Activated T-cell treated with anti-CD3 and anti-CD28 coated beads, Interleukin-2, amount 50 U/mL, for 4 hours (primary cell): Measurements from ENCODE around the gene ERCC1. TPM values are rescaled to one million over a fixed set of nuclear protein-coding genes. Genes with fewer than 3 reads are reported as not detected.
"Not testable (repeated sequence)": the region's sequence is repeated elsewhere in the genome, so short reads cannot be mapped to it uniquely, and the experiment has no call there.

Experiments used
- ATAC-seq, 2 donors: fragments of 200-7000 bp; cut with Tn5 transposase; one replicate each; pipeline ENCODE4 v1.10.0; 2021
- DNase-seq: peaks from one replicate; pipeline ENCODE4 v3.0.0-alpha.2; 2020
- H3K27me3 Mint-ChIP-seq: one replicate; pipeline ENCODE4 v1.8.0; 2021; ENCODE audit warnings: low read depth, mixed read lengths
- H3K36me3 Mint-ChIP-seq: one replicate; pipeline ENCODE4 v1.8.0; 2022; ENCODE audit warnings: mixed read lengths; ENCODE audit not compliant: insufficient read depth
- H3K4me1 Mint-ChIP-seq: one replicate; pipeline ENCODE4 v1.8.0; 2021; ENCODE audit warnings: low read depth, mixed read lengths
- H3K4me3 Mint-ChIP-seq: one replicate; pipeline ENCODE4 v1.8.0; 2021; ENCODE audit warnings: mild to moderate bottlenecking, moderate library complexity, mixed read lengths
- H3K9me3 Mint-ChIP-seq: one replicate; pipeline ENCODE4 v1.8.0; 2021; ENCODE audit warnings: mixed read lengths
- total RNA-seq, 3 donors: library from RNA; stranded (reverse); gene quantifications; one replicate each; pipeline ENCODE4 v1.2.1, GENCODE V29; 2021

Gene ERCC1
- total RNA-seq, 3 donors from 2014 or later: 68.0 to 86.2 (median 85.7) TPM

GRCh38 chr19:45445139-45445538, 21.4 kb upstream of the ERCC1 start:
- ATAC-seq (no peak), DNase-seq (no peak)
- no peaks in the 10 kb centered on the region for H3K27me3 Mint-ChIP-seq
- H3K4me1 Mint-ChIP-seq: peaks cover 62% of the 10 kb centered on the region
- H3K4me3 Mint-ChIP-seq: peak overlapping the region; percentile 62
- H3K9me3 Mint-ChIP-seq: no peaks in the 10 kb centered on the region
- no peaks in the 10 kb centered on the region for H3K36me3 Mint-ChIP-seq

GRCh38 chr19:45444318-45445041, 20.8 kb upstream of the ERCC1 start:
- peak overlapping the region; percentile 62 for H3K4me3 Mint-ChIP-seq

DNA sequence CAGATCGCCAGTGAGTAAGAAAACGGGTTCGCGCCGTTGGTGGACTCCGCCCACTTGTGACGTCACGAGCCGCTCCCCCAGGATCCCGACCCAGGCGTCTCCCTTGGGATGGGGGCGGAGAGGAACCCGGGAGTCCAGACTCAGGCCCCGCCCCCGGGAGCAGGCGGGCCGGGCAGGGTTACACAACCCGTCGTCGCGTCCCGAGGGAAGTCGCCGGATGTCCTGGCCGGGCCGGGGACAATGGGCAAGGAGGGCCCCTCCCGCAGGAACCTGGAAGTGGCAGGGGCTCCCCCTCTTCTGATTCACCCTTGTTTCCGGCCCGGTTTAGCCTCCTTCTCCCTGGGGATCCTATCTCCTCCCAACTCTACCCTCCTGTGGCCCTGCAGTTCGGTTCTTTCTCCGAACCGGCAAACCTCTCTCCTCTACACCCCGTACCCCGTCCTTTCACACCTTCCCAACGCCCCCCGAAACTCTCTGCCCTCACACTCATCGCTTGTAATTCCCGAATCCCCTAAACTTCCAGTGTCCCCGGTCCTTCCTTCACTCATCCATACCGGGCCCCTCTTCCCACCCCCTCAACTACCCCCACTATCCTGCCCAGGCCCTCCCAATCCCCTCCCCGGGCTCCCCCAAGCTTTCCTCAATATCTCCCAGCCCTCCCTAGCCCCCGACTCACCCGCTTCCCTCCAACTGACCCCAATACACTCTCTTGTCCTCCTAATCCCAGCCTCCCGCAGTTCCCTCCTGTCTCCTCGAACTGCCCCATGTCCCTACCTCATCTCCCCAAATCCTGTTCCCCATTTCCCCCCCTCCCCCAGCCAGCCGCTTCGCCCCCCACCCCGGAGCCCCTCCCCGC, 20.0 kb upstream of the ERCC1 start:
- Mint-ChIP-seq H3K36me3 (no peaks in the 10 kb centered on the region), H3K27me3 (no peaks in the 10 kb centered on the region), H3K4me1 (peaks cover 52% of the 10 kb centered on the region), H3K9me3 (no peaks in the 10 kb centered on the region), H3K4me3 (peak overlapping the region; percentile 82)
- DNase-seq: no peak
- peak in 1 of 2 donors; percentile 12 for ATAC-seq

More at GRCh38 chr19:45444318-45445041, 20.8 kb upstream of the ERCC1 start:
- H3K4me1 Mint-ChIP-seq: peaks cover 58% of the 10 kb centered on the region
- peak; percentile 61 for DNase-seq
- no peaks in the 10 kb centered on the region for H3K27me3 Mint-ChIP-seq
- no peaks in the 10 kb centered on the region for H3K9me3 Mint-ChIP-seq
- ATAC-seq: peak; percentile 39
- no peaks in the 10 kb centered on the region for H3K36me3 Mint-ChIP-seq

GRCh38 chr19:45442778-45443461, 19.2 kb upstream of the ERCC1 start:
- peak overlapping the region; percentile 72 for H3K4me3 Mint-ChIP-seq
- DNase-seq (peak; percentile 32), ATAC-seq (no peak)
- H3K36me3 Mint-ChIP-seq: no peaks in the 10 kb centered on the region
- peaks cover 47% of the 10 kb centered on the region for H3K4me1 Mint-ChIP-seq
- no peaks in the 10 kb centered on the region for H3K9me3 Mint-ChIP-seq
- no peaks in the 10 kb centered on the region for H3K27me3 Mint-ChIP-seq

GRCh38 chr19:45442408-45442777, 18.7 kb upstream of the ERCC1 start:
- Mint-ChIP-seq H3K36me3 (no peaks in the 10 kb centered on the region), H3K9me3 (no peaks in the 10 kb centered on the region), H3K4me1 (peaks cover 44% of the 10 kb centered on the region), H3K4me3 (peak overlapping the region; percentile 72), H3K27me3 (no peaks in the 10 kb centered on the region)
- ATAC-seq (no peak), DNase-seq (no peak)

- H3K27me3 Mint-ChIP-seq: no peaks in the 10 kb centered on the region
- H3K4me3 Mint-ChIP-seq: peak overlapping the region; percentile 74
- DNase-seq (no peak), ATAC-seq (no peak)
- no peaks in the 10 kb centered on the region for H3K9me3 Mint-ChIP-seq
- no peaks in the 10 kb centered on the region for H3K36me3 Mint-ChIP-seq
- peaks cover 38% of the 10 kb centered on the region for H3K4me1 Mint-ChIP-seq
Observed at GRCh38 chr19:45440873-45441654, 17.3 kb upstream of the ERCC1 start.

DNA sequence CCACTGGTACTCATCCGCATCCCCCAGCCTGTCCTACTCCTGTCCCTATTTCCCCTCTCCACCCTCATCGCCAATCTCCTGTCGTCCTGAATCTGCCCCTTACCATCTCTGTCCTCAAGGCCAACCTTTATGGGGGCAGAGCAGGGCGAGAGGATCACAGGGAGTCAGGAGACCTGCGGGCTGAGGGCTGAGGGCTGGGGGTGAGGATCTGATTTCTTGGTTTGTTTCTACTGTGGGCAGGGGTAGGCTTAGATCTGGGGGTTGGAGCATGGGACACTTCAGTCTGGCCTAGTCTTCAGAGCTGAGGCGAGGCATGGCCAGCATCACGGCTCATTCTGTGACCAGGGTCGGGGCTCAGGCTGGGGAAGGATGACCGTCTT, 16.5 kb upstream of the ERCC1 start:
- H3K4me1 Mint-ChIP-seq: peaks cover 35% of the 10 kb centered on the region
- DNase-seq: no peak

DNA sequence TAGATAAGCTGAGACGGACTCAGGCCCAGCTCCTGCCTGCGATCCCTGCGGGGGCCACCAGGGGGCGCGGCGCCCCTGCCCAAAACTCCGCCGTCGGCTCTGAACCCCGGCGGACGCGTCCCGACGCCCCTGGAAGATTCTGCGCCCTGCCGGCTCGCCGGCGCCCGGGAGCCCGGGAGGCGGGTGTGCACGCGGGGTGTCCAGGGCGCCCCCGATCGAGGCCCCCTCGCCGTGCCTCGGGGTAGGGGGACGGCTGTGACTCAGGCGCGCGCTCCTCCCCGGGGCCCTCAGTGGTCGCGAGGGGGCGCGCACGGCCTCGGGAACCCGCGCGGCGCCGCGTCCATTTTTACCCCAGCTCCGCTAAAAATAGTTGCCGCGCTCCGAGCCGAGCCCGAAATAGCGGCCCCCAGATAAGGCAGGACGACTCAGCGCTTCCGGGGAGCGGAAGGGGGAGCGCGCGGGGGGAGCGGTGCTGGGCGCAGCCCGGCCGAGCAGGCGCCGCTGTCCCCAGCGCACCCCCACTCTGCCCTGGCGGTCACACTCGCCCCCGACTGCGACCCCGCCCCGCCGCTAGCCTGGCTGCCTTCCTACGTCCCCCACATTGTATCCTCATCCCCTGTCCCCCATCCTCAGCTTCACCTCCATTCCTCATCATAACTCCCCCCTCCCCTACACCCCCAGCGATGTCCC, 16.0 kb upstream of the ERCC1 start:
- no peaks in the 10 kb centered on the region for H3K36me3 Mint-ChIP-seq
- H3K4me3 Mint-ChIP-seq: peak overlapping the region; percentile 74
- no peaks in the 10 kb centered on the region for H3K27me3 Mint-ChIP-seq
- H3K4me1 Mint-ChIP-seq: peaks cover 31% of the 10 kb centered on the region
- ATAC-seq (peak; percentile 79 to 81), DNase-seq (peak; percentile 82)
- H3K9me3 Mint-ChIP-seq: no peaks in the 10 kb centered on the region

More for the DNA sequence above, 16.5 kb upstream of the ERCC1 start:
- Mint-ChIP-seq H3K9me3 (no peaks in the 10 kb centered on the region), H3K27me3 (no peaks in the 10 kb centered on the region), H3K36me3 (no peaks in the 10 kb centered on the region), H3K4me3 (peak overlapping the region; percentile 74)
- ATAC-seq: no peak

DNA sequence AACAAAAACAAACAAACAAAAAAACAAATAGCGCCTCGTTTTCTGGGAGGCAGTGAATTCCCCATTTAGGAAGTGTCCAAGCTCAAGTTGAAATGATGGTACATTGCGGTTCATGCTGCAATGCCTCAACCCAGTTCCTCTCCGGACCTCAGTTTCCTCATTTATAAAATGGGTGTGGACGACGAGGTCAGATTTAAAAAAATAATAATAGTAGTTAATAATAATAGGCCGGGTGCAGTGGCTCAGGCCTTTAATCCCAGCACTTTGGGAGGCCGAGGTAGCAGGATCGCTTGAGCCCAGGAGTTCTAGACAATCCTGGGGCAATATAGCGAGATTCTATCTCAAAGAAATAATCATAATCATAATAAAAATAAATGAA, 15.5 kb upstream of the ERCC1 start:
- H3K4me1 Mint-ChIP-seq: peaks cover 27% of the 10 kb centered on the region
- no peaks in the 10 kb centered on the region for H3K36me3 Mint-ChIP-seq
- ATAC-seq: no peak
- no peaks in the 10 kb centered on the region for H3K27me3 Mint-ChIP-seq
- DNase-seq: no peak
- no peaks in the 10 kb centered on the region for H3K9me3 Mint-ChIP-seq
- H3K4me3 Mint-ChIP-seq: peak overlapping the region; percentile 53

DNA sequence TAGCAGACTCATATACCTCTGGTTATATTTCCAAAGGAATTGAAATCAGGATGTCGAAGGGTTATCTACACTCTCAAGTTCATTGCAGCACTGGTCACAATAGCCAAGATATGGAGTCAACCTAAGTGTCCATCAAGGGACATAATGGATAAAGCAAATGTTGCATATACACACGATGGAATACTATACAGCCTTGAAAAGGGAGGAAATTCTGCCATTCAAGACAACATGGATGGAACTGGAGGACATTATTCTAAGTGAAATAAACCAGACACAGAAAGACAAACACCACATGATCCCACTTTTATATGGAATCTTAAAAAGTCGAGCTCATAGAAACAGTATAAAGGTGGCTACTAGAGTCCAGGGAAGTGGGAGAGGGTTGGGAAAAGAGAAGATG, 13.6 kb upstream of the ERCC1 start:
- DNase-seq (no peak), ATAC-seq (no peak)
- H3K4me1 Mint-ChIP-seq: peaks cover 14% of the 10 kb centered on the region
- no peaks in the 10 kb centered on the region for H3K36me3 Mint-ChIP-seq
- no peaks in the 10 kb centered on the region for H3K27me3 Mint-ChIP-seq
- H3K9me3 Mint-ChIP-seq: no peaks in the 10 kb centered on the region
- H3K4me3 Mint-ChIP-seq: no peak overlapping the region

DNA sequence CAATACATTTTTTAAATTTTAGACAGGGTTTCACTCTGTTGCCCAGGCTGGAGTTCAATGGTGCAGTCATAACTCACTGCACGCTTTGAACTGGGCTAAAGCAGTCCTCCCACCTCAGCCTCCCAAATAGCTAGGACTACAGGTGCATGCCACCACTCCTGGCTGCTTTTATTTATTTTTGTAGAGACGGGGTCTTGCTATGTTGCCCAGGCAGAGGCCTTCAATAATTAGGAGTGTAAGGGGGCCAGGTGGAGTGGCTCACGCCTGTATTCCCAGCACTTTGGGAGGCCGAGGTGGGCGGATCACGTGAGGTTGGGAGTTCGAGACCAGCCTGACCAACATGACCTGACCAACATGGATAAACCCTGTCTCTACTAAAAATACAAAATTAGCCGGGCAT, 8.8 kb upstream of the ERCC1 start:
- H3K4me1 Mint-ChIP-seq, H3K27me3 Mint-ChIP-seq, ATAC-seq, H3K4me3 Mint-ChIP-seq, H3K36me3 Mint-ChIP-seq, DNase-seq, H3K9me3 Mint-ChIP-seq: not testable (repeated sequence)

DNA sequence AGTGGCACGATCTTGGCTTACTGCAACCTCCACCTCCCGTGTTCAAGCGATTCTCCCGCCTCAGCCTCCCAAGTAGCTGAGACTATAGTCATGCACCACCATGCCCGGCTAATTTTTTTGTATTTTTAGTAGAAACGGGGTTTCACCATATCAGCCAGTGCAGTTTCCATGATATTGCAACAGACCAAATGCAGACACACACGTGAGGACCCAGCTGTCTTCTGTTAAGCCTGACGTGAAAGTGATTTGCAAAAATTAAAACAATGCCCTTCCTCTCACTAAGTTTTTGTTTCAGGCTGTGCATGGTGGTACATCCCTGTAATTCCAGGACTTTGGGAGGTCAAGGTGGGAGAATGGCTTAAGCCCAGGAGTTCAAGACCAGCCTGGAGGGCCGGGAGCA, 7.3 kb upstream of the ERCC1 start:
- peaks cover 10% of the 10 kb centered on the region for H3K4me1 Mint-ChIP-seq
- not testable (repeated sequence) for ATAC-seq

DNA sequence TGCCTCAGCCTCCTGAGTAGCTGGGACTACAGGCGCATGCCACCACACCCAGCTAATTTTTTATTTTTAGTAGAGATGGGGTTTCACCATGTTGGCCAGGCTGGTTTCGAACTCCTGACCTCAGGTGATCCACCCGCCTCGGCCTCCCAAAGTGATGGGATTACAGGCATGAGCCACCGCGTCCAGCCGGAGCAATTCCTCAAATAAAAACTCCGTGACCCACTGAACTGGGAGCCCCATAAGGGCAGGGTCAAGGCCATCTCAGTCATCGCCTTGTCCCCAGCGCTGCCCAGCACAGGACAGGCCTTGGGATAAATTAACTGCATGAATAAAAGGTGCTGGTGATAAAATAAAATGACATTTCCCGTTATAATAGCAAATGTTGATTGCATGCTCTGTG, 6.2 kb upstream of the ERCC1 start:
- not testable (repeated sequence) for H3K27me3 Mint-ChIP-seq, H3K36me3 Mint-ChIP-seq, DNase-seq, ATAC-seq, H3K4me3 Mint-ChIP-seq, H3K9me3 Mint-ChIP-seq
- H3K4me1 Mint-ChIP-seq: peaks cover 13% of the 10 kb centered on the region

More for the DNA sequence above, 7.3 kb upstream of the ERCC1 start:
- H3K36me3 Mint-ChIP-seq, H3K27me3 Mint-ChIP-seq, H3K9me3 Mint-ChIP-seq, DNase-seq, H3K4me3 Mint-ChIP-seq: not testable (repeated sequence)
